Astrocyte (in vitro differentiated cells and primary cell): ENCODE data around the gene TRIP4.

Source experiments
- EZH2 ChIP-seq: IDR thresholded peaks from 2 replicates; pipeline ENCODE4 v1.6.1; 2012; ENCODE audit warnings: mild to moderate bottlenecking, low read length, inconsistent platforms; ENCODE audit not compliant: insufficient read depth
- TF ChIP-seq, protein P1 (sequence below): IDR thresholded peaks from 2 replicates; pipeline ENCODE4 v1.5.1; 2011; ENCODE audit warnings: low read depth, mild to moderate bottlenecking, inconsistent platforms, low read length, moderate library complexity; ENCODE audit not compliant: insufficient read depth

- TF ChIP-seq, protein P1, sequence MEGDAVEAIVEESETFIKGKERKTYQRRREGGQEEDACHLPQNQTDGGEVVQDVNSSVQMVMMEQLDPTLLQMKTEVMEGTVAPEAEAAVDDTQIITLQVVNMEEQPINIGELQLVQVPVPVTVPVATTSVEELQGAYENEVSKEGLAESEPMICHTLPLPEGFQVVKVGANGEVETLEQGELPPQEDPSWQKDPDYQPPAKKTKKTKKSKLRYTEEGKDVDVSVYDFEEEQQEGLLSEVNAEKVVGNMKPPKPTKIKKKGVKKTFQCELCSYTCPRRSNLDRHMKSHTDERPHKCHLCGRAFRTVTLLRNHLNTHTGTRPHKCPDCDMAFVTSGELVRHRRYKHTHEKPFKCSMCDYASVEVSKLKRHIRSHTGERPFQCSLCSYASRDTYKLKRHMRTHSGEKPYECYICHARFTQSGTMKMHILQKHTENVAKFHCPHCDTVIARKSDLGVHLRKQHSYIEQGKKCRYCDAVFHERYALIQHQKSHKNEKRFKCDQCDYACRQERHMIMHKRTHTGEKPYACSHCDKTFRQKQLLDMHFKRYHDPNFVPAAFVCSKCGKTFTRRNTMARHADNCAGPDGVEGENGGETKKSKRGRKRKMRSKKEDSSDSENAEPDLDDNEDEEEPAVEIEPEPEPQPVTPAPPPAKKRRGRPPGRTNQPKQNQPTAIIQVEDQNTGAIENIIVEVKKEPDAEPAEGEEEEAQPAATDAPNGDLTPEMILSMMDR: no peak
- no peak for TF ChIP-seq EZH2
Measured at GRCh38 chr15:64354688-64355344, 32.8 kb upstream of the TRIP4 start.
